GM21723 (cell line): ENCODE measurements around the gene ANP32B.
"Not testable (repeated sequence)": the region's sequence is repeated elsewhere in the genome, so short reads cannot be mapped to it uniquely, and the experiment has no call there.

ENCODE experiments used
- ATAC-seq: cut with Tn5 transposase; IDR thresholded peaks from one replicate; pipeline ENCODE4 v1.9.1; 2021; ENCODE audit warnings: mild to moderate bottlenecking, moderate library complexity; ENCODE audit not compliant: unreplicated experiment

Gene ANP32B

GRCh38 chr9:97991818-97992217 lies 8.7 kb downstream of the ANP32B start:
- no peak for ATAC-seq

GRCh38 chr9:97992219-97992618 lies 9.1 kb downstream of the ANP32B start:
- no peak for ATAC-seq

GRCh38 chr9:97993000-97993399 lies 9.9 kb downstream of the ANP32B start:
- ATAC-seq = no peak

- ATAC-seq = no peak
Measured at GRCh38 chr9:97994703-97995102, 11.6 kb downstream of the ANP32B start.

- not testable (repeated sequence) for ATAC-seq
Measured at GRCh38 chr9:97996676-97997075, 13.5 kb downstream of the ANP32B start.

GRCh38 chr9:97997330-97998276 lies 14.5 kb downstream of the ANP32B start:
- ATAC-seq = no peak

GRCh38 chr9:98002808-98003207 lies 19.7 kb downstream of the ANP32B start:
- no peak for ATAC-seq

- ATAC-seq = no peak
Measured at GRCh38 chr9:98006127-98006796, 23.1 kb downstream of the ANP32B start.

- no peak for ATAC-seq
Measured at GRCh38 chr9:98007251-98007928, 24.2 kb downstream of the ANP32B start.

- no peak for ATAC-seq
Measured at GRCh38 chr9:98008764-98009163, 25.6 kb downstream of the ANP32B start.

- no peak for ATAC-seq
Measured at GRCh38 chr9:98009437-98009836, 26.3 kb downstream of the ANP32B start.

- no peak for ATAC-seq
Measured at GRCh38 chr9:98009936-98010335, 26.8 kb downstream of the ANP32B start.

GRCh38 chr9:98010445-98010844 lies 27.3 kb downstream of the ANP32B start:
- peak; percentile 81 for ATAC-seq

- no peak for ATAC-seq
Measured at GRCh38 chr9:98011122-98011521, 28.0 kb downstream of the ANP32B start.

- no peak for ATAC-seq
Measured at GRCh38 chr9:98016137-98016680, 33.1 kb downstream of the ANP32B start.

- no peak for ATAC-seq
Measured at GRCh38 chr9:98017306-98017705, 34.2 kb downstream of the ANP32B start.

GRCh38 chr9:98018347-98018746 lies 35.2 kb downstream of the ANP32B start:
- no peak for ATAC-seq

GRCh38 chr9:98019098-98019497 lies 36.0 kb downstream of the ANP32B start:
- ATAC-seq = no peak

GRCh38 chr9:98019869-98020268 lies 36.7 kb downstream of the ANP32B start:
- not testable (repeated sequence) for ATAC-seq

- ATAC-seq = no peak
Measured at GRCh38 chr9:98020476-98021145, 37.5 kb downstream of the ANP32B start.
